GM21723 (cell line): ENCODE data around the gene UBE2M.

Source experiments
- ATAC-seq: cut with Tn5 transposase; IDR thresholded peaks from one replicate; pipeline ENCODE4 v1.9.1; 2021; ENCODE audit warnings: mild to moderate bottlenecking, moderate library complexity; ENCODE audit not compliant: unreplicated experiment

UBE2M gene

GRCh38 chr19:58555920-58556621 lies 2.3 kb downstream of the UBE2M start:
- ATAC-seq = no peak

- no peak for ATAC-seq
Observed at GRCh38 chr19:58555369-58555885, 3.0 kb downstream of the UBE2M start.

- peak; percentile 25 for ATAC-seq
Observed at GRCh38 chr19:58554494-58555368, 3.7 kb downstream of the UBE2M start, which contains the start of gene CHMP2A. Gene CHMP2A (minus strand): TSS chr19:58555105. CDS start chr19:58554212, 893 bp downstream.

- ATAC-seq = no peak
Observed at GRCh38 chr19:58553799-58554493, 4.5 kb downstream of the UBE2M start.

GRCh38 chr19:58552655-58553054 lies 5.8 kb downstream of the UBE2M start:
- no peak for ATAC-seq

GRCh38 chr19:58551577-58552471 lies 6.6 kb downstream of the UBE2M start:
- ATAC-seq = no peak

- ATAC-seq = no peak
Observed at GRCh38 chr19:58551123-58551497, 7.3 kb downstream of the UBE2M start.

- ATAC-seq = no peak
Observed at GRCh38 chr19:58550362-58551122, 7.9 kb downstream of the UBE2M start.

GRCh38 chr19:58549664-58550361 lies 8.6 kb downstream of the UBE2M start:
- ATAC-seq = no peak

GRCh38 chr19:58548859-58549663 lies 9.3 kb downstream of the UBE2M start:
- no peak for ATAC-seq

- no peak for ATAC-seq
Observed at GRCh38 chr19:58547323-58548312, 10.8 kb downstream of the UBE2M start.

- no peak for ATAC-seq
Observed at GRCh38 chr19:58546019-58546530, 12.3 kb downstream of the UBE2M start.

GRCh38 chr19:58545286-58546018 lies 13.0 kb downstream of the UBE2M start:
- no peak for ATAC-seq

GRCh38 chr19:58544591-58545285 lies 13.7 kb downstream of the UBE2M start:
- peak; percentile 44 for ATAC-seq

- ATAC-seq = peak; percentile 79
Observed at GRCh38 chr19:58543826-58544590, 14.4 kb downstream of the UBE2M start, which contains the start of gene TRIM28. Gene TRIM28 (plus strand): TSS chr19:58544064. CDS start chr19:58544758, 694 bp downstream.
